Hematopoietic multipotent progenitor cell treated with erythropoietin and hydrocortisone succinate and interleukin-3 and kit ligand, for 17 days (in vitro differentiated cells): ENCODE measurements around the gene ACHE.
A peak's percentile ranks its signal among the peaks of the same experiment; 100 is the strongest.
"Not testable (repeated sequence)": the region's sequence is repeated elsewhere in the genome, so short reads cannot be mapped to it uniquely, and the experiment has no call there.

ENCODE experiments used
- DNase-seq: peaks from one replicate; pipeline ENCODE4 v3.0.0-alpha.2; 2015; ENCODE audit warnings: low spot score

The ACHE gene

GRCh38 chr7:100861616-100861985, 34.1 kb downstream of the ACHE start:
- no peak for DNase-seq

DNA sequence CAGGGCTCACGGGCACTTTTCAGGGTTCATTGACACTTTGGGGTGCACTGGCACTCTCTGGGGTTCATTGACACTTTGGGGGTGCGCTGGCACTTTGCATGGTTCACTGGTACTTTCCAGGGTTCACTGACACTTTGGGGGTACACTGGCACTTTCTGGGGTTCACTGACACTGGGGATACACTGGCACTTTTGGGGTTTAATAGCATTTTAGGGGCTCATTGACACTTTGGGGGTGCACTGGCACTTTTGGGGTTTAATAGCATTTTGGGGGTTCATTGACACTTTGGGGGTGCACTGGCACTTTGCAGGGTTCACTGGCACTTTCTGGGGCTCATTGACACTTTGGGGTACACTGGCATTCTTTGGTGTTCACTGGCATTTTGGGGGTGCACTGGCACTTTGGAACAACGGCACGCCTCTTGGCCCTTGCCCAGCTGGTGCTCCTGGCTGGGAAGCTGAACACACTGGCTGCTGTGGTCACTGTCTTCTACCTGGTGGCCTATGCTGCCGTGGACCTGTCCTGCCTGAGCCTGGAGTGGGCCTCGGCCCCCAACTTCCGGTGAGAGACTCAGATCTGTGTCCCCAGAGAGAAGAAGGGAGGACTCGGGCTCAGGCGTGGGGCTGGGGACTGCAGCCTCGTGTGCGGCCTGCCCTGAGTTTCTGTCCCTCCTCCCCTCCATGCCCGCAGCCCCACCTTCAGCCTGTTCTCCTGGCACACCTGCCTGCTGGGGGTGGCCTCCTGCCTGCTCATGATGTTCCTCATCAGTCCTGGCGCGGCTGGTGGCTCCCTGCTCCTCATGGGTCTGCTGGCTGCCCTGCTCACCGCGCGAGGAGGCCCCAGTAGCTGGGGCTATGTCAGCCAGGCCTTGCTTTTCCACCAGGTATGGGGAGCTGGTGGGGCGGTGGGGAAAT, 34.7 kb downstream of the ACHE start:
- no peak for DNase-seq

DNA sequence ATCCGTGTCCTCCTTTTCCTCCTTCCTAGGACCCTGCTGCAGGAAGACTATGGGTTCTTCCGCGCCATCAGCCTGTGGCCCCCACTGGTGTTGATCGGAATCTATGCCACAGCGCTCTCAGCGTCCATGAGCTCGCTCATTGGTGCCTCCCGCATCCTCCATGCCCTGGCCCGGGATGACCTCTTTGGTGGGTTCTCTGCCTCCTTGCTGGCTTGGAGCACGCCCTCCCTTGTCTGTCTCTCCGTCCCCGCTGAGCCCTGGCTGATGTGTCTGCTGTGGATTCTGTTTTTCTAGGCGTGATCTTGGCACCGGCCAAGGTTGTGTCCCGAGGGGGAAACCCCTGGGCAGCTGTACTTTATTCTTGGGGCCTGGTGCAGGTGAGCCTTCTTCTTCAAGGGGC, 35.8 kb downstream of the ACHE start:
- no peak for DNase-seq

GRCh38 chr7:100856871-100857282, 38.8 kb downstream of the ACHE start:
- no peak for DNase-seq

DNA sequence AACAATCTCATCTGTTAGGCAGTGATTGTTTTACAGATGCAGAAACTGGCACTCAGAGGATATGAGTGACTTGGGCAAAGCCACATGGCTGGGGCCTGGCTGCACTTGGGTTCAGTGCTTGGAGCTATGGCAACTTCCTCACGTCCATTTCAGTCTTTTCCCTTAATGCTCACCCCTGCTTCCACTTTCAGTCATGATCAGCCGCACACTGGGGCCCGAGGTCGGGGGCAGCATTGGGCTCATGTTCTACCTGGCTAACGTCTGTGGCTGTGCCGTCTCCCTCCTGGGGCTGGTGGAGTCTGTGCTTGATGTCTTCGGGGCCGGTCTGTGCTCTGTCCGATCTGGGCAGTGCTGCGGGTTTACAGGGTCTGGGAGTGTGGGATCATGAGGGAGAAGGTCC, 40.2 kb downstream of the ACHE start:
- DNase-seq: no peak

DNA sequence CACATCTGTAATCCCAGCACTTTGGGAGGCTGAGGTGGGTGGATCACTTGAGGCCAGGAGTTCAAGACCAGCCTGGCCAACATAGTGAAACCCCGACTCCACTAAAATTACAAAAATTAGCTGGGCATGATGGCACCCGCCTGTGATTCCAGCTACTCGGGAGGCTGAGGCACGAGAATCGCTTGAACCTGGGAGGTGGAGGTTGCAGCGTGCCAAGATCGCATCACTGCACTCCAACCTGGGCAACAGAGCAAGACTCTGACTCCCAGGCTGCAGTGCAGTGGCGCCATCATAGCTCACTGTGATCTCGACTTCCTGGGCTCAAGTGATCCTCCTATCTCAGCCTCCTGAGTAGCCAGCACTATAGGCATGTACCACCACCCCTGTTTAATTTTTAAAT, 40.8 kb downstream of the ACHE start:
- not testable (repeated sequence) for DNase-seq

- no peak for DNase-seq
These were observed 41.4 kb downstream of the ACHE start for GRCh38 chr7:100854146-100854895.

DNA sequence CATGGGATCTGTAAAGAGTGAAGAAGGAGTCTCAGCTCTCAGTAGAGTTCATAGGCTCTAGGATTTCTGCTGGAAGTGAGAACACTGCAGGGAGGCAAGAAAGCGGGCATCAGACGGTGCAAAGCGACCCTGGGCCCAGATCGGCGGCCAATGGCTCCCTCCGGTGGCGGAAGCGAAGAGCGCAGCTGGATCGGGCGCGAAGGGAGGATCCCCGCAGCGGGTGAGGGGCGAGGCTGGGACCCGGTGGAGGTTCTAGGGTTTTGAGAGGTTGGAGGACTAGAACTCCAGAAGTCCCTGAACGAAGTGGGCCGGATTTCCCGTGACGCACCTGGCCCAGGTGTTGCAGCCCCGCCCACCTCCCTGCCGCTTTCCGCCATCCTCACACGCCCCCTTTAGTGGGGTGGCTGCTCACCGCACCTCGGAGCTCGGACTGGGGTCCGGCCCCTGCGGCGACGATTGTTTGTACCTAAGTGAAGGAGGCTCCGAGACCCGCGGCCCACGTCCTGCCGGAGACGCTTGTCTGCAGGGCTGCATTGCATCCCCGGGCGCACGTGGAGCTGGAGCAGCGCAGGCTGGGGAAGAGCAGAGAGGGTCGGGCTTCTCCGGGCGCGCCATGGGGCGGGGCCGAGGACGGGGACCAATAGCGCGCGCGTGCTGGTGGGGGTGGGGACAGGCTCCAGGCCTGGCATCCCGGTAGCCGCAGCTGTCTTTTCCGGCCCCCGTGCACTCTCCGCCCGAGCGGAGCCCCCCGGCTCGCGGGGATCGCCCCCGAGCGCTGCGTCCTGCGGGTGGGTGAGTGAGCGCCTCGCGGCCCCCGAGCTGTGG, 43.4 kb downstream of the ACHE start, which contains the start of gene SLC12A9:
SLC12A9 (plus strand) TSS at position 666 of the 825 bp plus-strand sequence. CDS start 1,485 bp downstream, outside the sequence.
- DNase-seq: peak; percentile 59

- no peak for DNase-seq
These were observed 48.3 kb downstream of the ACHE start for GRCh38 chr7:100847360-100847759.

GRCh38 chr7:100840470-100841100, 55.1 kb downstream of the ACHE start:
- no peak for DNase-seq
